IMR-90 (cell line): ENCODE data around the gene THY1.

Experiments used
- BHLHE40 ChIP-seq: fragments of 150-350 bp; IDR thresholded peaks from 2 replicates; pipeline ENCODE4 v1.6.1; 2016; ENCODE audit warnings: mild to moderate bottlenecking, low read depth, low read length
- CEBPB ChIP-seq: IDR thresholded peaks from 2 replicates; pipeline ENCODE4 v1.6.1; 2012; ENCODE audit warnings: low read depth, low read length, improper control_type of control experiment
- CHD1 ChIP-seq: IDR thresholded peaks from 2 replicates; pipeline ENCODE4 v1.6.1; 2012; ENCODE audit warnings: low read depth, low read length, improper control_type of control experiment
- CTCF ChIP-seq: conservative IDR thresholded peaks from 2 replicates; pipeline ENCODE4 v1.5.1; 2012; ENCODE audit warnings: mild to moderate bottlenecking, low read depth, low read length, improper control_type of control experiment
- FOS ChIP-seq: fragments of 150-350 bp; IDR thresholded peaks from 2 replicates; pipeline ENCODE4 v1.6.1; 2016; ENCODE audit warnings: low read depth, low read length
- MAFK ChIP-seq: IDR thresholded peaks from 2 replicates; pipeline ENCODE4 v1.6.1; 2012; ENCODE audit warnings: low read depth, low read length, improper control_type of control experiment
- MAZ ChIP-seq: IDR thresholded peaks from 2 replicates; pipeline ENCODE4 v1.6.1; 2012; ENCODE audit warnings: low read depth, mild to moderate bottlenecking, low read length, improper control_type of control experiment, moderate library complexity, borderline replicate concordance
- MXI1 ChIP-seq: IDR thresholded peaks from 2 replicates; pipeline ENCODE4 v1.6.1; 2012; ENCODE audit warnings: low read depth, mild to moderate bottlenecking, low read length, moderate library complexity, borderline replicate concordance
- POLR2A ChIP-seq: IDR thresholded peaks from 2 replicates; pipeline ENCODE4 v1.6.1; 2012; ENCODE audit warnings: mild to moderate bottlenecking, low read depth, low read length
- RAD21 ChIP-seq: IDR thresholded peaks from 2 replicates; pipeline ENCODE4 v1.6.1; 2012; ENCODE audit warnings: low read length, improper control_type of control experiment
- RFX5 ChIP-seq: IDR thresholded peaks from 2 replicates; pipeline ENCODE4 v1.8.0; 2012; ENCODE audit warnings: low read depth, mild to moderate bottlenecking, low read length, moderate library complexity
- SMC3 ChIP-seq: fragments of 150-350 bp; IDR thresholded peaks from 2 replicates; pipeline ENCODE4 v1.6.1; 2016; ENCODE audit warnings: low read depth, mild to moderate bottlenecking, antibody characterized with exemption, low read length, moderate library complexity

GRCh38 chr11:119416606-119417580 is 6.1 kb downstream of the THY1 start:
- TF ChIP-seq CTCF: no peak
- TF ChIP-seq RFX5: no peak
- TF ChIP-seq CEBPB: no peak
- TF ChIP-seq POLR2A: no peak
- no peak for TF ChIP-seq FOS
- TF ChIP-seq BHLHE40: no peak
- no peak for TF ChIP-seq RAD21
- no peak for TF ChIP-seq CHD1
- no peak for TF ChIP-seq MAFK
- 0 out of 2 replicates have a peak, but pooled peaks have one; percentile 4 for TF ChIP-seq MAZ
- no peak for TF ChIP-seq MXI1
- TF ChIP-seq SMC3: no peak
